H9 (cell line): Measurements from ENCODE around the gene UBQLN3. TPM values are rescaled to one million over a fixed set of nuclear protein-coding genes. Genes with fewer than 3 reads are reported as not detected.

ENCODE experiments used
- DNase-seq: peaks from one replicate; pipeline ENCODE4 v3.0.0-alpha.2; 2017
- H2AFZ ChIP-seq: one replicate; pipeline ENCODE4 v1.6.1; 2013; ENCODE audit warnings: mild to moderate bottlenecking, low read length, control low read depth, moderate library complexity
- H2AK5ac ChIP-seq: 2 replicates; pipeline ENCODE4 v1.6.1; 2013; ENCODE audit warnings: low read length, control low read depth, mixed read lengths; ENCODE audit not compliant: insufficient read length
- H2BK120ac ChIP-seq: one replicate; pipeline ENCODE4 v1.6.1; 2013; ENCODE audit warnings: low read depth, mild to moderate bottlenecking, low read length, control low read depth, inconsistent platforms; ENCODE audit not compliant: poor library complexity, severe bottlenecking
- H2BK12ac ChIP-seq: 2 replicates; pipeline ENCODE4 v1.6.1; 2013; ENCODE audit warnings: low read length, control low read depth, mixed read lengths, low read depth; ENCODE audit not compliant: insufficient read length
- H2BK15ac ChIP-seq: 2 replicates; pipeline ENCODE4 v1.6.1; 2013; ENCODE audit warnings: low read depth, low read length, control low read depth
- H2BK20ac ChIP-seq: one replicate; pipeline ENCODE4 v1.6.1; 2013; ENCODE audit warnings: low read depth, mild to moderate bottlenecking, low read length, control low read depth, inconsistent platforms; ENCODE audit not compliant: poor library complexity, severe bottlenecking
- H2BK5ac ChIP-seq: 2 replicates; pipeline ENCODE4 v1.6.1; 2013; ENCODE audit warnings: low read length, control low read depth, mixed read lengths; ENCODE audit not compliant: insufficient read length
- H3K14ac ChIP-seq: 2 replicates; pipeline ENCODE4 v1.6.1; 2013; ENCODE audit warnings: low read length, control low read depth; ENCODE audit not compliant: insufficient read depth
- H3K18ac ChIP-seq: 2 replicates; pipeline ENCODE4 v1.6.1; 2013; ENCODE audit warnings: low read depth, mild to moderate bottlenecking, mixed read lengths, low read length, control low read depth; ENCODE audit not compliant: insufficient read length
- H3K23ac ChIP-seq: 2 replicates; pipeline ENCODE4 v1.6.1; 2013; ENCODE audit warnings: low read length, control low read depth, mixed read lengths, low read depth; ENCODE audit not compliant: insufficient read length
- H3K23me2 ChIP-seq: 2 replicates; pipeline ENCODE4 v1.6.1; 2013; ENCODE audit warnings: low read depth, mild to moderate bottlenecking, mixed read lengths, low read length, control low read depth; ENCODE audit not compliant: insufficient read length, poor library complexity, severe bottlenecking
- H3K27ac ChIP-seq: 2 replicates; pipeline ENCODE4 v1.5.1; 2013; ENCODE audit warnings: low read length, control low read depth, mixed read lengths, low read depth; ENCODE audit not compliant: insufficient read length
- H3K27me3 ChIP-seq: 2 replicates; pipeline ENCODE4 v1.6.1; 2013; ENCODE audit warnings: low read length, control low read depth, inconsistent platforms; ENCODE audit not compliant: insufficient read depth
- H3K4ac ChIP-seq: 2 replicates; pipeline ENCODE4 v1.6.1; 2013; ENCODE audit warnings: low read depth, mild to moderate bottlenecking, control low read depth, inconsistent platforms, low read length, moderate library complexity
- H3K4me1 ChIP-seq: 2 replicates; pipeline ENCODE4 v1.6.1; 2013; ENCODE audit warnings: low read length, control low read depth, inconsistent platforms; ENCODE audit not compliant: insufficient read depth
- H3K4me2 ChIP-seq: 2 replicates; pipeline ENCODE4 v1.6.1; 2013; ENCODE audit warnings: low read length, control low read depth, mixed read lengths; ENCODE audit not compliant: insufficient read length, insufficient read depth
- H3K56ac ChIP-seq: 2 replicates; pipeline ENCODE4 v1.6.1; 2013; ENCODE audit warnings: low read depth, mild to moderate bottlenecking, mixed read lengths, low read length, control low read depth; ENCODE audit not compliant: insufficient read length
- H3K79me1 ChIP-seq: 2 replicates; pipeline ENCODE4 v1.6.1; 2013; ENCODE audit warnings: low read depth, mild to moderate bottlenecking, moderate library complexity, low read length, control low read depth, inconsistent platforms; ENCODE audit not compliant: insufficient read depth, poor library complexity, severe bottlenecking
- H3K79me2 ChIP-seq: 2 replicates; pipeline ENCODE4 v1.6.1; 2013; ENCODE audit warnings: low read length, control low read depth, inconsistent platforms; ENCODE audit not compliant: insufficient read depth
- H3K9ac ChIP-seq: 2 replicates; pipeline ENCODE4 v1.6.1; 2013; ENCODE audit warnings: low read length, control low read depth, mixed read lengths; ENCODE audit not compliant: insufficient read length; ENCODE audit errors: extremely low read depth
- H3K9me3 ChIP-seq: one replicate; pipeline ENCODE4 v1.6.1; 2013; ENCODE audit warnings: low read depth, low read length, inconsistent platforms; ENCODE audit not compliant: control insufficient read depth
- H3T11ph ChIP-seq: one replicate; pipeline ENCODE4 v1.6.1; 2013; ENCODE audit warnings: mild to moderate bottlenecking, low read length, control low read depth, inconsistent platforms
- H4K20me1 ChIP-seq: one replicate; pipeline ENCODE4 v1.6.1; 2013; ENCODE audit not compliant: control insufficient read depth, insufficient read length, insufficient read depth
- H4K5ac ChIP-seq: 2 replicates; pipeline ENCODE4 v1.6.1; 2013; ENCODE audit warnings: low read depth, mild to moderate bottlenecking, mixed read lengths, low read length, control low read depth; ENCODE audit not compliant: insufficient read length
- H4K8ac ChIP-seq: replicated peaks from 2 replicates; pipeline ENCODE4 v1.6.1; 2013; ENCODE audit warnings: low read length, control low read depth, mixed read lengths, low read depth; ENCODE audit not compliant: insufficient read length
- H4K91ac ChIP-seq: 2 replicates; pipeline ENCODE4 v1.6.1; 2013; ENCODE audit warnings: low read depth, mild to moderate bottlenecking, moderate library complexity, mixed read lengths, low read length, control low read depth; ENCODE audit not compliant: insufficient read length
- H3K27ac Mint-ChIP-seq, 3 experiments: 2 replicates in 2 of 3; 3 replicates in 1 of 3; pipeline ENCODE4 v1.8.0; 2020 to 2021; ENCODE audit warnings: mixed read lengths in 3 of 3, mild to moderate bottlenecking in 1 of 3, moderate library complexity in 1 of 3
- H3K27me3 Mint-ChIP-seq: 2 replicates; pipeline ENCODE4 v1.8.0; 2021; ENCODE audit warnings: low read depth, mild to moderate bottlenecking, moderate library complexity, mixed read lengths
- H3K36me3 Mint-ChIP-seq, 3 experiments: 2 replicates in 2 of 3; 3 replicates in 1 of 3; pipeline ENCODE4 v1.8.0; 2020 to 2021; ENCODE audit warnings: low read depth in 3 of 3, mixed read lengths in 3 of 3; ENCODE audit not compliant: insufficient read depth in 1 of 3
- H3K4me1 Mint-ChIP-seq, 2 experiments: 2 replicates each; pipeline ENCODE4 v1.8.0; 2020; ENCODE audit warnings: mixed read lengths in 2 of 2
- H3K4me3 Mint-ChIP-seq, 2 experiments: 2 replicates in 1 of 2; 3 replicates in 1 of 2; pipeline ENCODE4 v1.8.0; 2020 to 2021; ENCODE audit warnings: mild to moderate bottlenecking in 2 of 2, mixed read lengths in 2 of 2, moderate library complexity in 1 of 2
- H3K9me3 Mint-ChIP-seq, 2 experiments: 2 replicates in 1 of 2; 3 replicates in 1 of 2; pipeline ENCODE4 v1.8.0; 2020; ENCODE audit warnings: mild to moderate bottlenecking in 2 of 2, mixed read lengths in 2 of 2, moderate library complexity in 1 of 2
- CTCF ChIP-seq: fragments of 200-600 bp; sonication (generic); conservative IDR thresholded peaks from 3 replicates; pipeline ENCODE4 v1.8.0; 2021; ENCODE audit warnings: antibody characterized with exemption, mild to moderate bottlenecking
- WGBS: extraction: QIAGEN DNeasy Blood & Tissue Kit; methylation state at CpG from one replicate; pipeline ENCODE4 v1.1.7; 2013; ENCODE audit warnings: missing lambda C conversion rate, low lambda C conversion rate, mixed read lengths; ENCODE audit not compliant: insufficient read length; ENCODE audit errors: extremely low coverage; 5-methylcytosine and 5-hydroxymethylcytosine counted together
- total RNA-seq: library from RNA; stranded (reverse); gene quantifications from 2 replicates; pipeline ENCODE4 v1.2.1, GENCODE V29; 2021

Gene UBQLN3
- total RNA-seq, 1 experiment from 2014 or later = not detected

- Histone ChIP-seq H3K4me2 (no peak overlapping the region), H3K9me3 (no peaks in the 10 kb centered on the region), H3K27ac (no peak overlapping the region), H2BK120ac (no peak overlapping the region), H2AK5ac (no peak overlapping the region), H3K18ac (no peak overlapping the region), H4K20me1 (no peaks in the 10 kb centered on the region), H3K9ac (no peak overlapping the region), H3K56ac (no peak overlapping the region), H4K5ac (no peak overlapping the region), H4K91ac (no peak overlapping the region), H2BK5ac (no peak overlapping the region), H4K8ac (no peak overlapping the region), H2BK20ac (no peak overlapping the region), H3K79me2 (no peaks in the 10 kb centered on the region), H2BK12ac (no peak overlapping the region), H3K4ac (no peak overlapping the region), H3K23me2 (no peaks in the 10 kb centered on the region), H3K23ac (no peak overlapping the region), H3K14ac (no peak overlapping the region), H2BK15ac (no peak overlapping the region), H3T11ph (no peak overlapping the region), H3K27me3 (no peaks in the 10 kb centered on the region), H2AFZ (no peak overlapping the region), H3K4me1 (no peaks in the 10 kb centered on the region), H3K79me1 (no peaks in the 10 kb centered on the region)
- Mint-ChIP-seq H3K9me3 (peaks cover 6% of the 10 kb centered on the region in 2 experiments; a peak in 2 of 5 replicates), H3K27me3 (no peaks in the 10 kb centered on the region), H3K4me3 (no peak overlapping the region), H3K27ac (no peak overlapping the region), H3K36me3 (peaks cover 0 to 6% (median 0%) of the 10 kb centered on the region in 3 experiments; a peak in 2 of 7 replicates), H3K4me1 (no peaks in the 10 kb centered on the region)
- no peak for DNase-seq
- no peak for TF ChIP-seq CTCF
- WGBS = no CpG with 5 or more reads among the region's 1 CpG
These were observed 31.7 kb upstream of the UBQLN3 start for GRCh38 chr11:5541427-5541826.
